ENCODE results near the gene MTHFSD. TPM values are rescaled to one million over a fixed set of nuclear protein-coding genes. Genes with fewer than 3 reads are reported as not detected.

The MTHFSD gene
- total RNA-seq, 1 experiment from 2014 or later, result 15.7 TPM

- H3K36me3 Mint-ChIP-seq, result no peaks in the 10 kb centered on the region
- POLR2A ChIA-PET, result no interaction called here
- no peak overlapping the region for H3K27ac Mint-ChIP-seq
- H3K9me3 Mint-ChIP-seq, result peaks cover 4% of the 10 kb centered on the region
- no peak overlapping the region for H3K4me3 Mint-ChIP-seq
- no peak for DNase-seq (ENCODE audit: low spot score)
- no peak for TF ChIP-seq ZNF416 (CRISPR knock-in tag; IDR thresholded peaks at IDR 0.05)
- TF ChIP-seq ZSCAN18 (CRISPR knock-in tag; IDR thresholded peaks at IDR 0.05), result no peak
- no peak for TF ChIP-seq SOX15 (CRISPR knock-in tag; IDR thresholded peaks at IDR 0.05)
- no peak for TF ChIP-seq ZNF281 (CRISPR knock-in tag; IDR thresholded peaks at IDR 0.05)
- TF ChIP-seq AR (CRISPR knock-in tag; IDR thresholded peaks at IDR 0.05), result no peak
- CTCF ChIA-PET, result no interaction called here
- ATAC-seq, result no peak
- peaks cover 3% of the 10 kb centered on the region; the same call in 1 of the 2 replicates for H3K27me3 Mint-ChIP-seq (ENCODE audit: low read depth)
- no peaks in the 10 kb centered on the region for H3K4me1 Mint-ChIP-seq
These were observed 43.9 kb upstream of the MTHFSD start for GRCh38 chr16:86598607-86599565.

GRCh38 chr16:86597880-86598606, 43.0 kb upstream of the MTHFSD start:
- H3K9me3 Mint-ChIP-seq, result peaks cover 4% of the 10 kb centered on the region
- peak; percentile 46; the same call in 1 of the 2 replicates for ATAC-seq
- no peak for DNase-seq (ENCODE audit: low spot score)
- H3K27me3 Mint-ChIP-seq (ENCODE audit: low read depth), result peaks cover 3% of the 10 kb centered on the region; the same call in 1 of the 2 replicates
- H3K27ac Mint-ChIP-seq, result no peak overlapping the region
- CTCF ChIA-PET, result no interaction called here
- H3K4me1 Mint-ChIP-seq, result peaks cover 4% of the 10 kb centered on the region; the same call in 1 of the 2 replicates
- no peak overlapping the region for H3K4me3 Mint-ChIP-seq
- TF ChIP-seq NFYB (CRISPR knock-in tag; conservative IDR thresholded peaks at IDR 0.05; ENCODE audit: low read depth), result peak; percentile 45; the same call in 1 of the 2 replicates
- no peak for TF ChIP-seq USF2 (CRISPR knock-in tag; IDR thresholded peaks at IDR 0.05)
- no peaks in the 10 kb centered on the region for H3K36me3 Mint-ChIP-seq
- POLR2A ChIA-PET, result no interaction called here

- no peak overlapping the region for H3K27ac Mint-ChIP-seq
- ChIA-PET POLR2A (interaction anchor here (0.6 kb wide), 1 partner anchor 68 kb away, joined by 4 read pairs; no protein-coding TSS in a partner anchor), CTCF (no interaction called here)
- peaks cover 4% of the 10 kb centered on the region for H3K9me3 Mint-ChIP-seq
- DNase-seq (ENCODE audit: low spot score) (no peak), ATAC-seq (no peak)
- H3K4me3 Mint-ChIP-seq, result no peak overlapping the region
- no peaks in the 10 kb centered on the region for H3K36me3 Mint-ChIP-seq
- peaks cover 3% of the 10 kb centered on the region; the same call in 1 of the 2 replicates for H3K27me3 Mint-ChIP-seq (ENCODE audit: low read depth)
- H3K4me1 Mint-ChIP-seq, result peaks cover 4% of the 10 kb centered on the region; the same call in 1 of the 2 replicates
- TF ChIP-seq ERG (CRISPR knock-in tag; IDR thresholded peaks at IDR 0.05), result no peak
- no peak for TF ChIP-seq CBFB (CRISPR knock-in tag; IDR thresholded peaks at IDR 0.05; ENCODE audit: low read depth)
- TF ChIP-seq ZNF416 (CRISPR knock-in tag; IDR thresholded peaks at IDR 0.05), result no peak
- no peak for TF ChIP-seq PRDM15 (CRISPR knock-in tag; IDR thresholded peaks at IDR 0.05)
- no peak for TF ChIP-seq TEAD1 (CRISPR knock-in tag; IDR thresholded peaks at IDR 0.05)
- TF ChIP-seq ZMAT4 (CRISPR knock-in tag; IDR thresholded peaks at IDR 0.05), result no peak
These were observed 42.3 kb upstream of the MTHFSD start for GRCh38 chr16:86597126-86597879.

Data from WTC11 (cell line).